UCSD-AML1 (cell line): Measurements from ENCODE around the gene TADA2B.

Experiments used
- DNase-seq: peaks from one replicate; lab custom pipeline; 2025; ENCODE audit not compliant: unreplicated experiment; lab: John Stamatoyannopoulos, UW

TADA2B gene

DNA sequence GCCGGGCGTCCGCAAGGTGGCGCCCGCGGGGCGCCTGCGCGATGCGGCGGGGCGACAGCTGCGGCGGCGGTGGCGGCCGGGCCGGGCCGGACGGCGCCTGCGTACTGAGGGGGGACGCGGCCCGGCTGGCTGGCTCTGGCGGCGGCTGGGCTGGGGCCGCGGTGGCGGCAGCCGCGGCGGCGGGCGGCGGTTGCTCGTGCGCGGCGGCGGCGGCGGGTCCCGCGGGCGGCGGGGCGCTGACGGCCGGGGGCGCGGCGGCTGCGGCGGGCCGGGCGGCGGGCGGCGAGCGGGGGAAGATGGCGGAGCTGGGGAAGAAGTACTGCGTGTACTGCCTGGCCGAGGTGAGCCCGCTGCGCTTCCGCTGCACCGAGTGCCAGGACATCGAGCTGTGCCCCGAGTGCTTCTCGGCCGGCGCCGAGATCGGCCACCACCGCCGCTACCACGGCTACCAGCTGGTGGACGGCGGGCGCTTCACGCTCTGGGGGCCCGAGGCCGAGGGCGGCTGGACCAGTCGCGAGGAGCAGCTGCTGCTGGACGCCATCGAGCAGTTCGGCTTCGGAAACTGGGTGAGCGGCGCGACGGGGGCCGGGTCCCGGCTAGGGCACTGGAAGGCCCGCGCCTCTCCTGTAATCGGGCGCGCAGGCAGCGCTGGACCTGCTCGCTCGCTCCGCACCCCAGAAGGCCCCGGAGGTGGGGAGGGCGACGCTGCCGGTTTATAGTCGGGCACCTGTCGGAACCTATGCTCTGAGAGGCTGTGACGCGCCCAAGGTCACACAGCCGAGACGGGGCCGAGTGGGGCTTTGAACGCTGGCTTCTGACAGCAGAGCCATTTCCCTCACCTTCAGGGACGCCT, at the start of gene TADA2B:
TADA2B (plus strand) TSS at position 89 of the 853 bp plus-strand sequence; CDS start at position 297, 208 bp downstream.
- peak; percentile 67 for DNase-seq

DNA sequence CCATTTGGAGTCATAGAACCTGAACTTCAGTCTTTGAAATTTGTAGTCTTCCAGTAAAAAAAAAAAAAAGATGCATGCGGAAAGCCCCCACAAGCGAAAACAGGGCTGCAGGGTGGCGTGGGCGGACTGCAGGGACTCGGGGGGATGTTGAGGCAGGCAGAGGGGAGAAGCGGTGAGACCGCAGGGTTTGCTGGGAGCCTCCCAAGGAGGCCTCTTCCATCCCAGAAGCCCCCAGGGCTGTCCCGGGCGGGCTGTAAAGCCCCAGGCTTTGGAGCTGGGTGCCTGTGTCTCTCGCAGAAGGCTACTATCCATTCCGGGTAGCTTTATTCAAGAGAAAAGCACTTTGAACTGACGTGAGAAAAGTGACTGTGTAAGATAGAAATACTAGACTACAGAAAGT, 46.7 kb upstream of the TADA2B start:
- DNase-seq = no peak

DNA sequence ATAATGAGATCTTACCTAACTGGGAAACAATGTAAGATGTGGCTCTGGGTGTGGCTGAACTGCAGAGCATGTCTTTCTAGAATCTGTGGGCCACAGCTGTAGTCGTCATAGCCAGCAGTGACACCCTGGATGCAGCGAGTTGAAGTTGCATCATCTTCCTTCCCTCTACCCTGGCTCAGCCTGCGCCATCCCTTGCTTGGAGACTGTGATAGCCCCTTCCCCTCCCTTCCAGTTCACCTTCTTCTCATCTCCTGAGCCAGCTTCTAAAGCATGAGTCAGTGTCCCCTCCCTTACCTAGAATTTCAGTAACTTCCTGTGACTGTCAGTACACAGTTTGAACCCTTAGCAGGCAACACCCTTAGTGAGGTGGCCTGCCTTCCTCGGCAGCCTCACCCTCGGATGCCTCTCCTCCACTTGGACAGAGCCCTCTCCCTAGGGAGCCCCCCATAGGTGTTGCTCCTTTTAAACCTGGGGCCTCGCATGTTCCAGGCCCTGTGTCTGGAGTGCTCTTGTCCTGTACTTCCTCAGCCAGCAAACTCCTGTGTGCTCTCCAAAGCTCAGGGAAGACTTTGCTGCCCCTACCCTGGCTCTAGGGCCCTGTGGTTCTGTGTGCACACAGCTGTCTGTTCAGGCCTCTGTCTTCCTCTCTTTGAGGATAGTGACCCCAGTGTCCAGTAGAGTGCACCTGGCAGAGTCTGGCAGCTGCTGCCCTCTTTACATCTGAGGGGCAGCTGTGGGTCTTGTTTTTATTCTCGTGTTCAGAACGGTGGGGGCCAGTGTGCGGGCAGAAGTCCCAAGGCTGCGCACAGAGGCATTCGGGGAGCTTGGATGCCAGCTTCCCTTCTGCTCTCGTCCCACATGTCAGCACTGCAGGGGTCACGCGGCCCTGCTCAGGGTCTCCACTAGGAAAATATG, 43.7 kb upstream of the TADA2B start:
- DNase-seq = no peak

DNA sequence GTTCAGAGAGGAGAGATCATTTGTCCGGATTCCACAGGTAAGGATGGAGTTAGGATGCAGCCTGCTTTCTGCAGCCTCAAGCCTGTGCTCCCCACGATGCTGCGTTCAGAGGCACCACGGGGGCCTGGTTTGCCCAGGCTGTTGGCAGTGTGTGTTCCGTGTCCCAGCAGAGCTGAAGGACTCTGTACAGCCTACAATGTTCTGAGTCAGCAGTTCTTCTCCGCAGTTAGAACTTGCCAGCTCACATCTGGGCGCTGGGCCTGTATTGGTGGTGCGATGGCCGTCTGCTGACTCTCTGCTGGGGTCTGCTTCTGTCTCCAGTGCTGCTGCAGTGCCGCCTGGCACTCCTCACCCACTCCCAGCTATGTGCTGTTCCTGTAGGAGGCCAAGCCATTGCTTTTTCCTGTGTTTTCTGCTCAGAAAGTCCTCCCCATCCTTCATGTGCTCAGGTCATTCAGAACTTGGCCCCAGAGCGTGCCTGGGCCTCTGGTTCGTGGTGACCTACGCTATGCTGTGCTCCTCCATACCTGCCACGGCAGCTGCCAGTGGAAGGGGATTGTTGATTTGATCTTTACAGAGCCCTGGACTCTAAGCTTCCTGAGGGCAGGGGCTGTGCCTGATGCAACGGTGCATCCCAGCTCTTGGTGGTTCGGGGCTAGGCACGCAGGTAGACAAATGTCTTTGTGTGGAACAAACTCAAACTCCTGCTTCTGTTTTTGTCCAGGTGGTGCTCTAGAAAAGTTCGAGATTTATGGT, 42.6 kb upstream of the TADA2B start:
- DNase-seq = no peak

DNA sequence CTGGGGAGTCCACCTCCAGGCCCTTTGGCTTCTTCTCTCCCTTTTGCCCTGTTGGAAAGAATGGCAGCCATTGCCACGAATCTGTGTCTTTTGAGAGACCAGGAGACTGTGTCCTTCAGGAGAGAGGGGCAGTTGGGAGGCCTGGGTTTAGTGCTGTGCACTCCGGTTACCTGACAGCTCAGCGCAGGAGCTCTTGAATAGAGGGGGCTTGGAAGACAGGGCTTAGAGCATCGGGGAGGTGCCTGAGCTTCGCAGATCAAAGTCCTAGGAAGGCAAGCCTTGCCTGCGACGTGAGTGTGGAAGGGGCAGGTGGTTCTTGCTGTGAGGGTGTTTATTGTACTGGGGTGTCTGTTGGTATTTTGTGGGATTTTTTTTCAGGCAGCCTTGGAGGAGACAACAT, 41.9 kb upstream of the TADA2B start:
- no peak for DNase-seq

DNA sequence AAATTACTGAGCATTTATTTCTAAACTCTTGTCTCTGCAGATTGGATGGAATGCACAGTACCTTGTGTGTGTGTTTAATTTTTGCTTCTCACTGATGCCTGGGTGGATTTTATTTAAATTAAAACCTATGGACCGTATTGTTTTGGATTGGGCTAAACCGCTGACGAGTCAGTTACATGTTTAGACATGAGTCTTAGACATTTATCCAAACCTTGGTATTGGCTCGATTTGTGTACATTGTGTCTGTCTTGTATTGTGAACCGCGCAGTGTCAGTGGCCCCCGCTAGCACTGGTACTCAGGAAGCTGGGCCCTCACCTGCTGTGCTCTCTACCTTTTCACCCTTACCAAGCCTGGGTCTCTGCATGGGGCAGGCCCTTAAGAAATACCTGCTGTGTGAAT, 40.8 kb upstream of the TADA2B start:
- DNase-seq = no peak

- DNase-seq = no peak
Measured at GRCh38 chr4:7003176-7003878, 39.8 kb upstream of the TADA2B start.

DNA sequence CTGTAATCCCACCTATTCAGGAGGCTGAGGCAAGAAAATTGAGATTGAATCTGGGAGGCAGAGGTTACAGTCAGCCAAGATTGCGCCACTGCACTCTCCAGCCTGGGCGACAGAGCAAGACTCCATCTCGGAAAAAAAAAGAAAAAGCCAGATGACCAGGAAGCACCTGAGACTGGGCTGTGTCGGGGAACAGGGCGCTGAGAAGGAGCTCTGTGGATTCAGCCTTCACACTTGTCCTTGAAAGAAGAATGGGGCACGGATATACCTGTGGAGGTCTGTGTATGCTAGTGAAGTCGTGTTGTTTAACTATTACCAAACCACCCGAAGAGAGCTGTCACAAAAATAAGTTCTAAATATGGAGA, 39.3 kb upstream of the TADA2B start:
- no peak for DNase-seq

- no peak for DNase-seq
Measured at GRCh38 chr4:7004331-7004730, 38.8 kb upstream of the TADA2B start.

GRCh38 chr4:7005571-7005970, 37.6 kb upstream of the TADA2B start:
- DNase-seq = no peak

DNA sequence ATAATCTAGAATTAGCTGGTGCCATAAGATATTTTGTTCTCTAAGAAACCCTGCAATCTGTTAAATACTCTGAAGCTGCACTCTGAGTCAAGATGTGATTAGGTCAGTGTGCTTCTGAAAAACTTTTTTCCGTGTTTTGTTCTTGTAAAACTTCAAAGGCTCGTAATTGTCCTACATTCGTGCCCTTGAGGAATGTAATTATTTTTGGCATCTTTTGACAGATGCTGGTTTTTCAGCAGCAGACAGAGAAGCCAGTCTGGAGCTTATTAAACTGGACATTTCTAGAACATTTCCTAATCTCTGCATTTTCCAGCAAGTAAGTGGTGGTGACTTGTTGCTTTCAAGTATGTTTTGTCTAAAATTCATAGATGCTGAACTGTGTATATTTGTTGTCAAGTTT, 36.8 kb upstream of the TADA2B start:
- DNase-seq = no peak

DNA sequence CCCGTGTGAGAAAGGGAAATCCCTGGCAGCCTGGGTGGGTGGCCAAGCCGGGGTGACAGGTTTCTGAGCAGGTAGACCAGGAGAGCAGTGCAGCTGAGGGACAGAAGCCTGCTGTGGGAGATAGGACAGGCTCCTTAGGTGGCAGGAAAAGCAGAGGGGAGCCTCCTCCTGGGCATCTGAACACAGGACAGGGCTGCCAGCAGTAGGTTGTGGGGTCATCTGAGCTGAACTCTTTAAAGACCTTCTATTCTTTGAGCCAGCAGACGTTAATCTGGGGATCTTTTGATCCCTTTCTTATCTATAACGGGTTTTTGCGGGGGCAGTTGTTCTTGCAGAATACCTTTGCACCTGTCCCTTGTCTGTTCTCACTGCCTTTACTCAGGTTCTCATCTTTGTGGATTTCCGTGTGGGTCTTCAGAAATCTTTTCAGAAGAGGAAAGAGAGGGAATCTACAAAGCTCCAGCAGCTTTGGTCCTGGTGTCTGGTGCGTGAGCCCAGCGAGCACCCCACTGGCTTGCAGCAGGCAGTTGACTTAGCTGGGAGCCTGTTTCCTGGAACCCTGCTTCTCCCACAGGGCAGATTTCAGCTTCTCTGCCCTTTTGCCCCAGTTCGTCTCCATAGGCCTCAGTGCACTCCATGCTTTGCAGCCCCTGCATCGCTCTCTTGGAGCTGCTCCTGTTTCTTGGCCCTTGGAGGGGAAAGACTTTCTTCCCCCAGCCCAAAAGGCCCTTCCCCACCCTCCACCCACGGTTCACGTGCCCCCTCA, 35.8 kb upstream of the TADA2B start:
- DNase-seq = no peak

- DNase-seq = no peak
Measured at GRCh38 chr4:7007944-7008343, 35.2 kb upstream of the TADA2B start.

GRCh38 chr4:7009564-7009963, 33.6 kb upstream of the TADA2B start:
- DNase-seq = no peak

GRCh38 chr4:7013175-7013574, 30.0 kb upstream of the TADA2B start:
- DNase-seq = no peak

- DNase-seq = no peak
Measured at GRCh38 chr4:7014815-7015214, 28.4 kb upstream of the TADA2B start.

- no peak for DNase-seq
Measured at GRCh38 chr4:7015383-7016035, 27.7 kb upstream of the TADA2B start.

DNA sequence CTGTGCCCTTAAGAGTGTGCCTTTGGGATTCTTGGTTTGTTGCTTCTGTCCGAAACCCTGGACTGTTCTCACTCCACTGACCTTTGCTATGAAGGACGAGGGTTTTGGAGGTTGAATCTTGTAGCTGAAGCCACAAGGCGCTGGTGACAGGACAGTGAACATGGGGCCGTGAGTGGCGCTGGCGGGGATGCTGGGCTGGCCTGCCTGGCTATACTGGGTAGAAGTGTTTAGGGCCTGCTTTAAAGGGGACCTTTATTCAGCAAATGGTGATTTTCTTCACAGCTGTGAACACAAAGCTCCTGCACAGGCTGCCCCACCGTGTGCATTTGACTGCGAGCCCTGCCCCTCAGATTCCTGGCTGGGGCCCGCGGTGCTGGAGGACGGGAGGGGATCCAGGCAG, 27.1 kb upstream of the TADA2B start:
- no peak for DNase-seq

GRCh38 chr4:7016512-7016911, 26.7 kb upstream of the TADA2B start:
- DNase-seq = no peak
